Breast epithelium (tissue), 3 donors: ENCODE results near the gene RNF130.
"Not testable (repeated sequence)": the region's sequence is repeated elsewhere in the genome, so short reads cannot be mapped to it uniquely, and the experiment has no call there.

Experiments used
- CTCF ChIP-seq, 3 donors: fragments of 450-650 bp; IDR thresholded peaks; one replicate each; pipeline ENCODE4 v1.5.1; 2016 to 2017; ENCODE audit warnings: antibody characterized with exemption in 3 of 3, mild to moderate bottlenecking in 3 of 3, moderate library complexity in 3 of 3
- POLR2AphosphoS5 ChIP-seq, 3 donors: sonication (generic); formaldehyde crosslinking; IDR thresholded peaks; one replicate each; pipeline ENCODE4 v1.6.1; 2017; ENCODE audit warnings: antibody characterized with exemption in 3 of 3

GRCh38 chr5:179990525-179990924 is 81.0 kb downstream of the RNF130 start:
- TF ChIP-seq CTCF, POLR2AphosphoS5 (IDR thresholded peaks at IDR 0.05): not testable (repeated sequence)
